Measurements from ENCODE around the gene MYO10. TPM values are rescaled to one million over a fixed set of nuclear protein-coding genes. Genes with fewer than 3 reads are reported as not detected.

Gene MYO10
- total RNA-seq, 2 donors from 2014 or later: 40.0 to 89.2 TPM

DNA sequence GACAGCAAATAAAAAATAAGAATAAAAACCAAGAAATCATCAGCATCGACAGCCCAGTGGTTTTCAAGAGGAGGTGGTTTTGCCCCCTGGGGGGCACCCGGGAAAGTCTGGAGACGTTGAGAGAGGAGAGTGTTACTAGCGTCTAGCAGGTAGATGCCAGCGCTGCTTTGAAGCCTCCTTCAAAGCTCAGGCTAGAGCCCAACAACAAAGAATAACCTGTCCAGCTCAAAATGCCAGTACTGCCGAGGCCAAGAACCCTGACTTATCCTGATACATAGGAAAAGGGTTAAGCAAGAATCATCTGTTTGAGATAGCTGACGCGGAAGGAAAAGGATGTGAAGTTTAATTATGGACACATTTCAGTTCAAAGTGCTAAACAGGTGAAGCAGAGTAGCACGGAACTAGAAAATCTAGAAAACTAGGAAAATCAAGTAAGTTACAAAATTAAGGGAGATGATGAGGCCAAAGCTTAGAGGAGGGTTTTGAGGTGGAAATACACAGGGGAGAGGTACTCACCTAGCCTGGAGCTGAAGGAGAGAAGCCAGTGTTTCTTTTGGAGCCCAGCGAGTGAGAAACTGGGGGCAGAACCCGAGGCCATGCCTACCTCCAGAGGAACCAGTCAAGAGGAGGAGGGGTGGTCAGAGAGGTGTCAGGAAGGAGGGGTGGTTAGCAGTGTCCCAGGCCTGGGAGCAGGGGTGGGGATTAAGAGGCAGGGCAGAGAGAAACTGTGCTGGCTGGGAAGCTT, 198.3 kb downstream of the MYO10 start:
- Histone ChIP-seq H3K4me3 (ENCODE audit: low read length) (peak overlapping the region; percentile 69), H3K9me3 (ENCODE audit: control insufficient read depth, low read length) (no peaks in the 10 kb centered on the region), H3K36me3 (ENCODE audit: control insufficient read depth, insufficient read depth, low read length) (peaks cover 73% of the 10 kb centered on the region), H3K4me1 (ENCODE audit: control insufficient read depth, insufficient read depth, low read length) (peaks cover 32% of the 10 kb centered on the region), H3K27ac (ENCODE audit: low read depth, low read length) (peak overlapping the region; percentile 42), H3K27me3 (ENCODE audit: control insufficient read depth, insufficient read depth, low read length, poor library complexity, severe bottlenecking) (no peaks in the 10 kb centered on the region), H3K9ac (ENCODE audit: extremely low read depth, low read length, poor library complexity, severe bottlenecking) (no peak overlapping the region)
- peaks cover 33% of the 10 kb centered on the region for H3K36me3 Mint-ChIP-seq (ENCODE audit: low read depth)
- DNase-seq: peak; percentile 93
- H3K9me3 Mint-ChIP-seq: no peaks in the 10 kb centered on the region
- peak overlapping the region; percentile 52 for H3K4me3 Mint-ChIP-seq
- H3K27ac Mint-ChIP-seq: peak overlapping the region; percentile 55
- H3K27me3 Mint-ChIP-seq (ENCODE audit: insufficient read depth): no peaks in the 10 kb centered on the region
- H3K4me1 Mint-ChIP-seq: peaks cover 68% of the 10 kb centered on the region
- 12 to 13% methylated on average over 7 to 11 of the region's 11 CpGs for WGBS, 2 experiments (ENCODE audit: insufficient coverage in 1 of 2, insufficient read length in 1 of 2)
- TF ChIP-seq, protein P1, sequence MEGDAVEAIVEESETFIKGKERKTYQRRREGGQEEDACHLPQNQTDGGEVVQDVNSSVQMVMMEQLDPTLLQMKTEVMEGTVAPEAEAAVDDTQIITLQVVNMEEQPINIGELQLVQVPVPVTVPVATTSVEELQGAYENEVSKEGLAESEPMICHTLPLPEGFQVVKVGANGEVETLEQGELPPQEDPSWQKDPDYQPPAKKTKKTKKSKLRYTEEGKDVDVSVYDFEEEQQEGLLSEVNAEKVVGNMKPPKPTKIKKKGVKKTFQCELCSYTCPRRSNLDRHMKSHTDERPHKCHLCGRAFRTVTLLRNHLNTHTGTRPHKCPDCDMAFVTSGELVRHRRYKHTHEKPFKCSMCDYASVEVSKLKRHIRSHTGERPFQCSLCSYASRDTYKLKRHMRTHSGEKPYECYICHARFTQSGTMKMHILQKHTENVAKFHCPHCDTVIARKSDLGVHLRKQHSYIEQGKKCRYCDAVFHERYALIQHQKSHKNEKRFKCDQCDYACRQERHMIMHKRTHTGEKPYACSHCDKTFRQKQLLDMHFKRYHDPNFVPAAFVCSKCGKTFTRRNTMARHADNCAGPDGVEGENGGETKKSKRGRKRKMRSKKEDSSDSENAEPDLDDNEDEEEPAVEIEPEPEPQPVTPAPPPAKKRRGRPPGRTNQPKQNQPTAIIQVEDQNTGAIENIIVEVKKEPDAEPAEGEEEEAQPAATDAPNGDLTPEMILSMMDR (conservative IDR thresholded peaks at IDR 0.05): no peak

DNA sequence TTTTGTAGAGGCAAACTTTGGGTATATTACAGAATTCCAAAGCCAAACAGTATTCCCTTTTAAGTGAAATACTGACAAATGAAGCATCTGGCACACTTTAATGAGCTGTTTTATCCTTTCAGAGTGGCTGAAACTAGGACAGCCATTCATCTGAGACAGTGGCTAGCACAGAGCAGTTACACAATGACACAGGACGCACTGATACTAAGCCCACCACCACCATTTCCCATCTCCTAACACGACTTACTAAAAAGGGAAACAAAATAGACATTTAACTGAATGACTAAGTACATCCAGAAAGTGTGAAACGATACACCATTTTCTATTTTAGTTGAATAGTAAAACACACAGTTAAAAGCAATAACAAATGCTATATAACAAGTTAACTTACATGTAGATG, 198.9 kb downstream of the MYO10 start:
- H3K27me3 Mint-ChIP-seq (ENCODE audit: insufficient read depth): no peaks in the 10 kb centered on the region
- peak overlapping the region; percentile 55 for H3K27ac Mint-ChIP-seq
- H3K36me3 Mint-ChIP-seq (ENCODE audit: low read depth): peaks cover 37% of the 10 kb centered on the region
- peaks cover 68% of the 10 kb centered on the region for H3K4me1 Mint-ChIP-seq
- Histone ChIP-seq H3K27ac (ENCODE audit: low read depth, low read length) (peak overlapping the region; percentile 98), H3K27me3 (ENCODE audit: control insufficient read depth, insufficient read depth, low read length, poor library complexity, severe bottlenecking) (no peaks in the 10 kb centered on the region), H3K4me1 (ENCODE audit: control insufficient read depth, insufficient read depth, low read length) (peaks cover 29% of the 10 kb centered on the region), H3K9me3 (ENCODE audit: control insufficient read depth, low read length) (no peaks in the 10 kb centered on the region), H3K36me3 (ENCODE audit: control insufficient read depth, insufficient read depth, low read length) (peaks cover 78% of the 10 kb centered on the region), H3K9ac (ENCODE audit: extremely low read depth, low read length, poor library complexity, severe bottlenecking) (peak overlapping the region; percentile 48), H3K4me3 (ENCODE audit: low read length) (peak overlapping the region; percentile 69)
- 6% methylated on average over 3 of the region's 3 CpGs; no CpG with 5 or more reads in 1 of the 2 experiments for WGBS, 2 experiments (ENCODE audit: insufficient coverage in 1 of 2, insufficient read length in 1 of 2)
- no peaks in the 10 kb centered on the region for H3K9me3 Mint-ChIP-seq
- DNase-seq: no peak
- TF ChIP-seq, protein P1 (conservative IDR thresholded peaks at IDR 0.05): no peak
- peak overlapping the region; percentile 52 for H3K4me3 Mint-ChIP-seq

DNA sequence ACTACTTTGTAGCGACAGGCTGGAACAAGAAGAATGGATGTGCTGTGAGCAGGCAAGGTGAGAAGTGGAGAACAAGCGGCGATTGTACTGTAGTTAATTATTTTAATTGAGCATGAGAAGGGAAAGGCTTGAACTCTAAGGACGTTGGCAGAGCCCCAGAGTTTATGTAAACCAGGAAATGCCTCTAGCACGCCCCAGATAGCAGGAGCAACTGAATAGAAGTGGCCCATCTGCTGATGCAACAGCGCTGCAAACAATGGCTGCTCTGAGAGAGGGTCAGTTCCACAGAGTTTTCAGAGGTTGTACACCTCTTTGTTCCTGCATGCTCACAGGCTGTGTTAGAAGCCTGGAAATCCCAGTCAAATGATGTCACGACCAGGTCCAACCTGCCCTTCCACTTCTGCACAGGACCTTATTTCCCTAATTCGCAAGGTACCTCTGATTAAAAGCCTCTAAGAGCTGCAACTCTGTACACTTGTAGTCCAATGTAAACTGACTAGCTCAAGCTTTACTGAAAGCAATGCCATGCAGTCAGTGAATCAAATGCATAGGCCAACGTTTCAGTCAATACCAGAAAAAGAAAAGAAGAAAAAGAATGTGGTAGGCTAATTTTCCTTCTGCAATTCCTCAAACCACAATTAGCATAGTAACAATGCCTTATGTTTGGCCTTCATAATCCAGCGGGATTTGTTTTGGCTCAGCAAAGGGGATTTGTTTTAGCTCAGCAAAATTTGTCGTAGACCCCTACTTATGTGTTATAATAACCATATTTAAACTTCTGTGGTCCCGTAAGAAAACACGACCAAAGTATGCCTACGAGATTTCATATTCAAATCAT, 199.7 kb downstream of the MYO10 start:
- Mint-ChIP-seq H3K27me3 (ENCODE audit: insufficient read depth) (no peaks in the 10 kb centered on the region), H3K27ac (peak overlapping the region; percentile 64), H3K36me3 (ENCODE audit: low read depth) (peaks cover 43% of the 10 kb centered on the region), H3K9me3 (no peaks in the 10 kb centered on the region), H3K4me3 (peak overlapping the region; percentile 24), H3K4me1 (peaks cover 60% of the 10 kb centered on the region)
- peaks cover 82% of the 10 kb centered on the region for H3K36me3 ChIP-seq (ENCODE audit: control insufficient read depth, insufficient read depth, low read length)
- H3K9ac ChIP-seq (ENCODE audit: extremely low read depth, low read length, poor library complexity, severe bottlenecking): peak overlapping the region; percentile 48
- H3K4me1 ChIP-seq (ENCODE audit: control insufficient read depth, insufficient read depth, low read length): peaks cover 23% of the 10 kb centered on the region
- 26 to 30% methylated on average over 10 to 14 of the region's 14 CpGs for WGBS, 2 experiments (ENCODE audit: insufficient coverage in 1 of 2, insufficient read length in 1 of 2)
- no peaks in the 10 kb centered on the region for H3K27me3 ChIP-seq (ENCODE audit: control insufficient read depth, insufficient read depth, low read length, poor library complexity, severe bottlenecking)
- H3K9me3 ChIP-seq (ENCODE audit: control insufficient read depth, low read length): no peaks in the 10 kb centered on the region
- peak; percentile 79 for DNase-seq
- peak overlapping the region; percentile 69 for H3K4me3 ChIP-seq (ENCODE audit: low read length)
- TF ChIP-seq, protein P1 (conservative IDR thresholded peaks at IDR 0.05): no peak
- H3K27ac ChIP-seq (ENCODE audit: low read depth, low read length): peak overlapping the region; percentile 98

Data from endodermal cell (in vitro differentiated cells).